ENCODE measurements around the gene RSL1D1.
A peak's percentile ranks its signal among the peaks of the same experiment; 100 is the strongest.
"Not testable (repeated sequence)": the region's sequence is repeated elsewhere in the genome, so short reads cannot be mapped to it uniquely, and the experiment has no call there.

Gene RSL1D1

GRCh38 chr16:11799509-11800381 lies 51.6 kb downstream of the RSL1D1 start:
- no peak for DNase-seq (ENCODE audit: extremely low read depth in 1 of 2, low read depth in 1 of 2)

DNA sequence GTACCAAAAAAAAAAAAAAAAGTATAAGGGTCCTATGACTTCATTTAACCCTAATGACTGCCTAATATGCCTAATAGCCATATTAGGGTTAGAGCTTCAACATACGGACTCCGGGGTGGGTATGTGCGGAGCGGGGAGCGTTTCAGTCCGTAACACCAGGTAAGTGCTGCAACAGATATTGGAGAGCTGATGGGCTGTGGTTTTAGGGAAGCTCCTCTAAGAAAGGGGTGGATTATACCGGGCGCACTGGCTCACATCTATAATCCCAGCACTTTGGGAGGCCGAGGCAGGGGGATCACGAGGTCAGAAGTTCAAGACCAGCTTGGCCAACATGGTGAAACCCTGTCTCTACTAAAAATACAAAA lies 52.3 kb downstream of the RSL1D1 start:
- no peak for DNase-seq (ENCODE audit: extremely low read depth in 1 of 2, low read depth in 1 of 2)

- DNase-seq (ENCODE audit: extremely low read depth in 1 of 2, low read depth in 1 of 2), result no peak
Observed at GRCh38 chr16:11797957-11798299, 53.4 kb downstream of the RSL1D1 start.

GRCh38 chr16:11797166-11797956 lies 54.0 kb downstream of the RSL1D1 start, which contains the start of gene ZC3H7A:
TSS of gene ZC3H7A (minus strand) at chr16:11797258. CDS start at chr16:11782354, 14,904 bp downstream.
- DNase-seq (ENCODE audit: extremely low read depth in 1 of 2, low read depth in 1 of 2), result peak; percentile 89 to 93

DNA sequence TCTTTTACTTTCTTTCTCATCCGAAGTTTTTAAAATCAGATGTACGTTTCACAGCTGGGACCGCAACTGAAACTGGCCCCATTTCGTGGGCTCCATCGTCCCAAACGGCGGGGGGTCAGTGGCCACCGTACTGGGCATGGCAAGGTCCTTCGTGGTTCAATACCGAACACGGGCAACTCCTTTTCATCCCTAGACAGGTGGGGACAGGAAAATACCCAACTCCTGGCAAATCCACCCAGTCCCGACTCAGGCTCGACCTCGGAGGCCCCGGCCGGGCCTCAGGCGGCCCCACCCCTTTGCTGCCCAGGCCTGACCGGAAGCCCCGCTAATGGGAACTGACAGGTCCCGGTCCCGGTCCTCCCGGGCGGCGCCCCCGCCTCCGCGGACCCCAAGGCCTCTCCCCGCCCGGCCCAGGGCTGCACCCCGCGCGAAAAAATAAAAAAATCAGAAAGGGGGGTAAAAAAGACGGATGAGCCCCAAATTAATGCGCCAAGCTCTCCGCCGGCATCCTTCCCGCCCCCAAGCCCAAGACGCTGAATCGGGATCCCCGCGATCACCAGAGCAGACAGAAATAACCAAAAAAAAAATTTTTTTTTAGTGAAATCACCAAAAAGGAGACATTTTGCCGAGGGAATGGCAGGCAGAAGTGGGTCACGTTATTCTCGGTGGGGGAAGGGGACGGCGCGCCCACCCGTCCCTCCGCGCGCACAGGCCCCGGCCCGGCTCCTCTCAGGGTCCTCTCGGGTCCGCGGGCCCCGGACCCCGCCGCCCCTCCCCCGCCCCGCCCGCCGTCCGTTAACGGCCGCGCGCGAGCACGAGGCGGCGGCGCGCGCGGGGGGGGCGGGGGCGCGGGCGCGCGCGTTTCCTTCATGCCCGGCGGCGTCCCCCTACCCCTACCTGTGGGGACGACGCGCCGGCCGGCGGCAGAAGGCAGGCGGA lies 54.8 kb downstream of the RSL1D1 start:
- DNase-seq (ENCODE audit: extremely low read depth in 1 of 2, low read depth in 1 of 2), result peak in 1 of 2 donors; percentile 11

GRCh38 chr16:11795887-11796226 lies 55.5 kb downstream of the RSL1D1 start:
- no peak for DNase-seq (ENCODE audit: extremely low read depth in 1 of 2, low read depth in 1 of 2)

- no peak for DNase-seq (ENCODE audit: extremely low read depth in 1 of 2, low read depth in 1 of 2)
Observed at GRCh38 chr16:11794996-11795886, 56.1 kb downstream of the RSL1D1 start.

DNA sequence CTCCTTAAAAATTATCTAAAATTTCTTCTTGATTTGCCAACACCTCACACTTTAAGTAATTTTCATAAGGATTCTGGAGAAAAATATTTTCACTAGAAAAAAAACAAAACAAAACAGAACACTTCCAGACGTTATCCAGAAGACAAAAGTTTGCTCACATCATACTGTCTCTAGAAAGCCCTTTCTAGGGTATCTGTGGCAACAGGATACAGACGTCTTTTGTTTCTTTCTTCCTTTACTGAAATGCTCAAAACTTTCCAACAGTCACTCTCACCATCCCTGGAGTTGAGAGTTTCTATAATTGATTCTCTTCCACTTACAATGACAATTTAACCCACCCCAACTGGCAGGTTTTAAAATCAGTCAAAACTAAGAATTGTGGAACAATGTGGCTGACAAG lies 56.9 kb downstream of the RSL1D1 start:
- DNase-seq (ENCODE audit: extremely low read depth in 1 of 2, low read depth in 1 of 2), result no peak

DNA sequence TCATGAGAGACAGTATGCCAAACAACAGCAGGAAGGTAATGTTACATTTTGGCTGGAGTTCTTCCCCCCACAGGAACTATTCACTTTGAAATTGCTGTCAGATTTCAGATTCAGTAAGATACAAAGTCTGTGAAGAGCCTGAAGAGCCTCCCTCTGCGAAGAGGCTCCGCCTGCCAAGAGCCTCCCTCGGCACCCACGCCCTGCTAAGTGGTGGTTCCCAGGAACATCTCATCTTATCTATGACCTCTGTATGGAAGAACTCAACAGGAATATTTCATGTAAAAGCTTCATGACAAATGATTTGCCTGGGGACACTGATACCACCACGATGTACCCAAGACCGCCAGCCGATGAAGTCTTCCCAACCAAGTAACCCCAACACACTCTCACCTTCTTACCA lies 57.5 kb downstream of the RSL1D1 start:
- no peak for DNase-seq (ENCODE audit: extremely low read depth in 1 of 2, low read depth in 1 of 2)

DNA sequence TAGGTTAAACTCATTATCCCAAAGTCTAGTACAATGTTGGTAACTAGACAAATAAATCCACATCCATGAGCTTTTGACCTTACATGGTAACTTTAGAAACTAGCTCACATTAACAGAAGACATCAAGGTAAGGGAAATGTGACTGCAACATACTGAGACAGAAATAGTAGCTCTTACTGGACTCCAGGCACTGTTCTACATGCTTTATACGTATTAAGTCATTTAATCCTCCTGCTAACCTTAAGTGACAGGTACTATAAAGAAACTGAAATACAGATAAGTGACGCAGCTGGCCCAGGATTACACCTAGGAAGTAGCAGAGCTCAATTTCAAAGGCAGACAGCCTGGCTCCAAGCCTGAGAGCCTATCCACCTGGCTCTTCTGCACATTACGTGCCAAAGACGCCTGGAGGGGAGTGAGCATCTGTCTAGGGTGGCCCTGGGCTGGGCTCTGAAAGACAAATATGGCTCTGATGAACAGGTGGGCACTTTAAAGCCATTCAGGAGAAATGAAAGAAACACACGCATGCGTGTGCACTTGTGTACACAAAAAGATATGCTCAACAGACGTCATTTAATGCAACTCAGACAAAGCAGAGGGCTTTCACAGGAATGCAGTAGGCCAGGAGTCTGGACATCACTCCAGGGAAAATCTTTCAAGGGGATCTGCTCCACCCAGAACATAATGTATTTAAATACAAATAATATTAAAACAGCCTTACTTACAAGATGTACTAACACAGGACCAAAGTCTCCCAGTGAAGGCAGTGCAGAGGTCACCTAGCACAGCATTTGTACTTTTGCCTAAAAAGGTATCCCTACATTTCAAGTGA lies 58.7 kb downstream of the RSL1D1 start:
- no peak for DNase-seq (ENCODE audit: extremely low read depth in 1 of 2, low read depth in 1 of 2)

DNA sequence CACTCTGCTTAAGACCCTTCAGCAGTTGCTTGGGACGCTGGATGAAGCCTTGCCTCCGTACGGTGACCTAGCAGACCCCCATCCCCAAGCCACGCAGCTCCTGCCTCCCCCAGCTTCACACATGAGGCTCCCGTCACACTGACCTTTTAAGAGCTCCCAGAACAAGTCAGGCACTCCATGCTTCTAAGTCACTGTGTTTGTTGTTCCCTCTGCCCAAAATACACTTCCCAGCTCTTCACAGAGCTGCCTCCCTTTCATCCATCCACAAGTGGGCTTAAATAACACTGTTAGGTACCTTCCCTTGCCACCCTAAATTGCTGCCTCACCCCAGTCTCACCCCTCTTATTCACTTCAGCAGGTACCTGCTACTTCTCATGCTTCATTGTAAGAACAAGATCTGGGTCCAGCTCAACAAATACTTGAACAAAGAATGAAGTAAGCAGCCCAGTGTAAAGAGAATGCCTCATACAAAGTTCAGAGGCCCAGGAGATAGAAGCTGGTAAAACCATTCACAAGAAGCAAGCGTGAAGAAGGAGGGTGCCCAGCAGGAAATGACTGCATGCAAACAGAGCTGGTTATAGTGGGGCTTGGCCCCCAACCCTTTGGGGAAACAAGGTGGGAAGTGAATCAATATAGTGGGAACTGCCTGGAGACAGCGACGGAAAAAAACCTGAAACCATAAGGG lies 60.1 kb downstream of the RSL1D1 start:
- DNase-seq (ENCODE audit: extremely low read depth in 1 of 2, low read depth in 1 of 2), result no peak

DNA sequence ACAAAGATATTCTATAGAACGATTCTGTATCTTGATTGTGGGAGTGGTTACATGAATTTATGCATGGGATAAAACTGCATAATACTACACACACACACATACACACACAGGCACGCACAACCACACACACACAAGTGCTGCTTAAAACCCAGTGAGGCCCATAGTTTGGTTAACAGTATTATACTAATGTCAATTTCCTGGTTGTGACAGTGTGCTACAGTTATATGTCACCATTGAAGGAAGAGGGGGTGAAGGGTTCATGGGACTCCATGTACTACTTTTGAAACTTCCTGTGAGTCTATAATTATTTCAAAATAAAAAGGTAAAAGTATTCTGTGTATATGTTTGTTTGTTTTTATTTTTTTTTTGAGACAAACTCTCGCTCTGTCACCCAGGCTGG lies 62.4 kb downstream of the RSL1D1 start:
- no peak for DNase-seq (ENCODE audit: extremely low read depth in 1 of 2, low read depth in 1 of 2)

- DNase-seq (ENCODE audit: extremely low read depth in 1 of 2, low read depth in 1 of 2), result not testable (repeated sequence)
Observed at GRCh38 chr16:11784980-11785599, 66.3 kb downstream of the RSL1D1 start.

DNA sequence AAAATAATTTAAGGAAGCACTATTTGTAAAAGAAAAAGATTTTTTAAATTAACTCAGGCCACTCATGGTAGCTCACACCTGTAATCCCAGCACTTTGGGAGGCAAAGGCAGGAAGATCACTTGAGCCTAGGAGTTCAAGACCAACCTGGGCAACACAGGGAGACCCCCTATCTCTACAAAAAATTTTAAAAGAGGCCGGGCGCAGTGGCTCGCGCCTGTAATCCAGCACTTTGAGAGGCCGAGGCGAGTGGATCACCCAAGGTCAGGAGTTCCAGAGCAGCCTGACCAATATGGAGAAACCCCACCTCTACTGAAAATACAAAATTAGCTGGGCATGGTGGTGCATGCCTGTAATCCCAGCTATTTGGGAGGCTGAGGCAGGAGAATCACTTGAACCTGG lies 67.0 kb downstream of the RSL1D1 start:
- DNase-seq (ENCODE audit: extremely low read depth in 1 of 2, low read depth in 1 of 2), result not testable (repeated sequence)

DNA sequence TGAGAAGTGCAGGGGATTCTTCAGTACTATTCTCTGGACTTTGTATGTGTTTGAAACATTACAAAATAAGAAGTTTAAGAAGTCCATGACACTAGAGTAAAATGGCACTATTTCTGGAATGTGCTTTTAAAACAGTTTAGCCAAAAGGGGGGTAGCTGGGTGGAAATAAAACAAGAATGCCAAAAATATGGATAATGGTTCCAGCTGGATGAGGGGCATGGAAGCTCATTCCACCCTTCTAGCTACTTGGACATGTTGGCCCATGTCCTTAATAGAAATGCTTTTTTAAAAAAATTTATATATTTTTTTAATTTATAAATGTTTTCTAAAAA lies 67.3 kb downstream of the RSL1D1 start:
- no peak for DNase-seq (ENCODE audit: extremely low read depth in 1 of 2, low read depth in 1 of 2)

Measured in stimulated activated CD8-positive, alpha-beta memory T cell treated with anti-CD3 and anti-CD28 coated beads, Interleukin-7, amount 100 ng/mL, for 48 hours (primary cell).